BLaER1 (cell line): Measurements from ENCODE around the gene GMPPA.

Source experiments
- H3K27ac ChIP-seq: shearing (Covaris generic); formaldehyde crosslinking; 2 replicates; pipeline ENCODE4 v1.8.1; 2022
- H3K27me3 ChIP-seq: shearing (Covaris generic); formaldehyde crosslinking; 2 replicates; pipeline ENCODE4 v1.8.1; 2022
- H3K36me3 ChIP-seq: shearing (Covaris generic); formaldehyde crosslinking; 2 replicates; pipeline ENCODE4 v1.8.1; 2022
- H3K4me1 ChIP-seq: shearing (Covaris generic); formaldehyde crosslinking; 2 replicates; pipeline ENCODE4 v1.8.1; 2022
- H3K4me2 ChIP-seq: shearing (Covaris generic); formaldehyde crosslinking; 2 replicates; pipeline ENCODE4 v1.8.1; 2022
- H3K4me3 ChIP-seq: shearing (Covaris generic); formaldehyde crosslinking; 2 replicates; pipeline ENCODE4 v1.8.1; 2022
- H3K9ac ChIP-seq: shearing (Covaris generic); formaldehyde crosslinking; 2 replicates; pipeline ENCODE4 v1.8.1; 2022
- H3K9me3 ChIP-seq: shearing (Covaris generic); formaldehyde crosslinking; 2 replicates; pipeline ENCODE4 v1.8.1; 2022
- H4K20me1 ChIP-seq: shearing (Covaris generic); formaldehyde crosslinking; 2 replicates; pipeline ENCODE4 v1.8.1; 2022
- Cebpa-rat ChIP-seq: shearing (Covaris generic); IDR thresholded peaks from 2 replicates; pipeline ENCODE4 v1.8.1; 2022

GMPPA gene

GRCh38 chr2:219492575-219492974, 6.1 kb upstream of the GMPPA start:
- TF ChIP-seq Cebpa-rat: no peak
- no peak overlapping the region for H3K27ac ChIP-seq
- H3K9me3 ChIP-seq: no peaks in the 10 kb centered on the region
- H3K4me3 ChIP-seq: no peak overlapping the region
- H3K4me2 ChIP-seq: no peak overlapping the region
- peaks cover 37% of the 10 kb centered on the region for H3K27me3 ChIP-seq
- no peaks in the 10 kb centered on the region for H3K36me3 ChIP-seq
- H4K20me1 ChIP-seq: no peaks in the 10 kb centered on the region
- peaks cover 26% of the 10 kb centered on the region for H3K4me1 ChIP-seq
- no peak overlapping the region for H3K9ac ChIP-seq

DNA sequence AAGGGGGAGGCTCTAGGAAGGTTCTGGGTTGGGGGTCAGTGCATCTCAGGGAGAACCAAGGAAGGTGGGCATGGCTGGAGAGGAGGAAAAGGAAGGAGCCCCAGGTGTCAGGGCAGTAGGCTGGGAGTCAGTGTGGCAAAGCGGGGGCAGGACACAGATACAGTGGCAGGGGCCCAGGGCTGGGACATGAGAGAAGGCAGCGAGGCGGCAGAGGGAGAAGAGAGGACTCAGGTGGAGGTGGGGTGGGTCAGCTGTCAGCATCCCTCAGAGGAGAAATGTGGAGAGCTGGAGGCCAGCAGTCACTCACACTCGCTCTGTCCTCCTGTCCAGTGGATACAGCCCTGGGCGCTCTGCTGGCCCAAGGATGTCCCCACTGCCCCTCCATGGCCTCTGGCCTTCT, 5.6 kb upstream of the GMPPA start:
- Histone ChIP-seq H4K20me1 (no peaks in the 10 kb centered on the region), H3K9ac (no peak overlapping the region), H3K27me3 (peaks cover 42% of the 10 kb centered on the region), H3K9me3 (no peaks in the 10 kb centered on the region), H3K36me3 (no peaks in the 10 kb centered on the region), H3K27ac (no peak overlapping the region), H3K4me2 (no peak overlapping the region), H3K4me3 (no peak overlapping the region), H3K4me1 (peaks cover 31% of the 10 kb centered on the region)
- no peak for TF ChIP-seq Cebpa-rat

GRCh38 chr2:219494952-219495530, 3.6 kb upstream of the GMPPA start:
- peak overlapping the region; percentile 62 for H3K4me2 ChIP-seq
- no peak overlapping the region for H3K4me3 ChIP-seq
- H3K9me3 ChIP-seq: no peaks in the 10 kb centered on the region
- peaks cover 44% of the 10 kb centered on the region for H3K4me1 ChIP-seq
- no peak overlapping the region for H3K27ac ChIP-seq
- peaks cover 46% of the 10 kb centered on the region for H3K27me3 ChIP-seq
- TF ChIP-seq Cebpa-rat: no peak
- no peaks in the 10 kb centered on the region for H3K36me3 ChIP-seq
- no peak overlapping the region for H3K9ac ChIP-seq
- no peaks in the 10 kb centered on the region for H4K20me1 ChIP-seq

GRCh38 chr2:219495531-219496122, 3.1 kb upstream of the GMPPA start:
- Histone ChIP-seq H3K4me3 (no peak overlapping the region), H4K20me1 (no peaks in the 10 kb centered on the region), H3K36me3 (no peaks in the 10 kb centered on the region), H3K4me2 (peak overlapping the region; percentile 62), H3K9me3 (no peaks in the 10 kb centered on the region), H3K27ac (no peak overlapping the region), H3K27me3 (peaks cover 46% of the 10 kb centered on the region), H3K4me1 (peaks cover 47% of the 10 kb centered on the region), H3K9ac (no peak overlapping the region)
- TF ChIP-seq Cebpa-rat: no peak

DNA sequence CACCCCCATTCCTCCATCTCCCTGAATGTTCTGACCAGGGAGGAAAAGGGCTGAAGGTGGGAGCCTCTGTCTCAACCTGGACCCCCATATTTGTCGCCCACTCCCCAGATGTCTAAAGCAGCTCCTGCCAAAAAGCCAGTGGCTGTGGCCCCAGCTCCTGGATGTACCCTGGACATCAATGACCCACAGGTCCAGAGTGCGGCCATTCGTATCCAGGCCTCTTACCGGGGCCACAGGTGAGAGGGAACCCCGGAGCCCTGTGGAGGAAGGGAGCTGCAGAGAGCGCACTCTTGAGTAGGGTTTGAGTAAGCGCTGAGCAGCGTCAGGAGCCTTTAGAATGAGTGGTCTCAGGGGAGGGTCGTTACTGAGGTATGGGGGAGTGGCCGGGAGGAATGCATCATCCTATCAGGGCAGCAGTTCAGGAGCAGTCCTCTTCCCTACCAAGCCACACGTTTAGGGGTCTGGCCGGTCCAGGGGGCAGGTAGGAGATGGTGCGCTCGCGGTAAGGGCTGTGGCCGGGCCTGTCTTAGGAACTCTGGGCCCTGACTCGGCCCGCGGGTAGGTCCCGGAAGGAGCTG, 2.4 kb upstream of the GMPPA start:
- Histone ChIP-seq H3K9me3 (no peaks in the 10 kb centered on the region), H3K36me3 (no peaks in the 10 kb centered on the region), H3K9ac (no peak overlapping the region), H4K20me1 (no peaks in the 10 kb centered on the region), H3K27me3 (peaks cover 46% of the 10 kb centered on the region), H3K4me2 (peak overlapping the region; percentile 62), H3K4me3 (no peak overlapping the region), H3K4me1 (peaks cover 47% of the 10 kb centered on the region), H3K27ac (no peak overlapping the region)
- TF ChIP-seq Cebpa-rat: no peak

DNA sequence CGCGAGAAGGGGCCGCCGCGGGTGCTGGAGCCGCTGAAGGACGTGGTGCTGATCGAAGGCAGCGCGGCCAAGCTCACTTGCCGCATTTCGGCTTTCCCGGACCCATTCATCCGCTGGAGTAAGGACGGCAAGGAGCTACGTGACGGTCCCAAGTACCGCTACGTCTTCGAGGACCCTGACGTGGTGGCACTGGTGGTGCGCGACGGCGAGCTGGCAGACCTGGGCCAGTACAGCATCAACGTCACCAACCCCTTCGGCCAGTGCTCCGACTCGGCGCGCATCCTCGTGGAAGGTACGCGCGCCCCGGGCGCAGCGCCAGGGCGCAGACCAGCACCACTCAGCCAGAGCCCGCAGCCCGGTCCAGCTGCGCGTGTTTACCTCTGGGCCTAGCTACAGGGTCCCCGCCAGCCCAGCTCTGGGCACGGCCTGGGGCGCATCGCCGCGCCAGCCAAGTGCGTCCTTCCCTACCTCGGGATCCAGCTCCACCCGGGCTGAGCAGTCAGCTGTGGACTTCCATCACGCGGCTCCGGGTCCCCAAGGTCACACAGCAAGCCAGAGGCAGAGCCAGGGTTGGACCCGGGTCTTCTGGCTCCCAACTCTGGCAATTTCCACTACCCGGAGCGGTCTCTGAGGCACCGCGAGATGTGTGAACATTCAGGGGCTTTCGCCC, 1.7 kb upstream of the GMPPA start:
- no peak overlapping the region for H3K4me3 ChIP-seq
- H4K20me1 ChIP-seq: no peaks in the 10 kb centered on the region
- peaks cover 46% of the 10 kb centered on the region for H3K27me3 ChIP-seq
- H3K36me3 ChIP-seq: peaks cover 2% of the 10 kb centered on the region; the same call in 1 of the 2 replicates
- H3K4me1 ChIP-seq: peaks cover 47% of the 10 kb centered on the region
- no peak overlapping the region for H3K9ac ChIP-seq
- H3K9me3 ChIP-seq: no peaks in the 10 kb centered on the region
- TF ChIP-seq Cebpa-rat: no peak
- H3K27ac ChIP-seq: no peak overlapping the region
- 0 out of 2 replicates have a peak overlapping the region, but pooled peaks have one; percentile 96 for H3K4me2 ChIP-seq

- H3K4me1 ChIP-seq: peaks cover 47% of the 10 kb centered on the region
- H3K27ac ChIP-seq: no peak overlapping the region
- peaks cover 46% of the 10 kb centered on the region for H3K27me3 ChIP-seq
- H3K9ac ChIP-seq: peak overlapping the region; percentile 86
- H4K20me1 ChIP-seq: no peaks in the 10 kb centered on the region
- H3K36me3 ChIP-seq: peaks cover 5% of the 10 kb centered on the region; the same call in 1 of the 2 replicates
- no peaks in the 10 kb centered on the region for H3K9me3 ChIP-seq
- peak overlapping the region; percentile 75 for H3K4me3 ChIP-seq
- TF ChIP-seq Cebpa-rat: no peak
- H3K4me2 ChIP-seq: peak overlapping the region; percentile 96
Measured at GRCh38 chr2:219497495-219498279, 1.0 kb upstream of the GMPPA start.

DNA sequence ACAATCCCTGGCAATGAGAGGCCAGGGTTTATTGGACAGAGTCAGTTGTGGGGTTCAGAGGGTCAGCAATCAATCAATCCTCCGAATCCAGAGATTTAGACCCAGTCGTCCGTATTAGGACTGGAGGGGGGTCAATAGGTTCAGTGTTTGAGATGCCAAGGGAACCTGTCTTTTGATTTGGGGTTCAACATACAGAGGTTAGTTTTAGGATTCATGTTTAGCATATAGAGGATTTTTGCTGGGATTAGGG, 292 bp downstream of the GMPPA start:
- peaks cover 9% of the 10 kb centered on the region for H3K36me3 ChIP-seq
- H3K9ac ChIP-seq: peak overlapping the region; percentile 86
- no peak for TF ChIP-seq Cebpa-rat
- H3K27me3 ChIP-seq: peaks cover 45% of the 10 kb centered on the region
- peak overlapping the region; percentile 84 for H3K27ac ChIP-seq
- peak overlapping the region; percentile 75 for H3K4me3 ChIP-seq
- peak overlapping the region; percentile 96 for H3K4me2 ChIP-seq
- H3K9me3 ChIP-seq: no peaks in the 10 kb centered on the region
- H3K4me1 ChIP-seq: peaks cover 47% of the 10 kb centered on the region
- H4K20me1 ChIP-seq: no peaks in the 10 kb centered on the region

DNA sequence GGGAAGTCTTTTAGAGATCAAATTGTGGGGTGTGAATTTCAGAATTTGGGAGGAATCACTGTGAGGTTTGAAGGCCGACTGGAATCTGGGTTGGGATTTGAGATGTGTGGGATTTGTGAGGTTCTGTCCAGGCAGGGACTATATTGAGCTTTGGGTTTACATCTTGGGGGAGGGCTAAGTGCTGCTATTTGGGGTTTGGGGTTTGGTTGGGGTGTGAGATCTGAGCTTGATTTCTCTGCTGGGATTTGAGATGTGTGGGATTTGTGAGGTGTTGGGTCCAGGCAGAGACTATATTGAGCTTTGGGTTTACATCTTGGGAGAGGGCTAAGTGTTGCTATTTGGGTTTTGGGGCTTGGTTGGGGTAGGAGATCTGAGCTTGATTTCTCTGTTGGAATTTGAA, 864 bp downstream of the GMPPA start:
- Histone ChIP-seq H3K27me3 (peaks cover 39% of the 10 kb centered on the region), H3K4me3 (peak overlapping the region; percentile 75), H3K9ac (peak overlapping the region; percentile 86), H3K27ac (peak overlapping the region; percentile 84; the same call in 1 of the 2 replicates), H3K36me3 (peaks cover 15% of the 10 kb centered on the region), H3K4me2 (peak overlapping the region; percentile 96), H4K20me1 (no peaks in the 10 kb centered on the region), H3K9me3 (no peaks in the 10 kb centered on the region), H3K4me1 (peaks cover 47% of the 10 kb centered on the region)
- TF ChIP-seq Cebpa-rat: no peak
